ENCODE measurements around the gene MCAM.

MCAM gene

DNA sequence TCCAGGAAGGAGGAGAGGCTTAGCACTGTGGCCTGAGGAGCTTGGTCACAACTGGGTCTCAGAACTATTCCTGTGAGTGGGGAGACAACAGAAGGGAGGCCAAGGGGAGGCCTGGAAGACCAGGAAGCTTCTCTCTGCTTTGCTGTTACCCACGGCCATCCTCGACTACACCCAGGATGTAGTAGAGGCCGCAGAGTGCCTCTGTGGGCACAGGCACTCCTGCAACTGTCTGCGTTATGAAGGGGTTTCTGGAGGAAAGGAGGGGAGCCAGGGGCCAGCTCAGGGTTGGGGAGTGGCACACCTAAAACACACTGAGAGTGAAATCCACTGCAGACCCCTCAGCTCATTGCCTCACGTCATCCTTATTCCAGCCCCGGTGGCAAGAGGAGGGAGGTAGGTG, 33.4 kb upstream of the MCAM start:
- H3K4me1 ChIP-seq (ENCODE audit: control insufficient read depth in 2 of 2, insufficient read depth in 1 of 2, low read depth in 1 of 2, low read length in 2 of 2): peaks cover 9 to 19% of the 10 kb centered on the region in 2 donors
- H3K27me3 ChIP-seq (ENCODE audit: control insufficient read depth in 3 of 3, insufficient read depth in 3 of 3, low read depth in 1 of 3, low read length in 3 of 3): peaks cover 0 to 39% (median 1%) of the 10 kb centered on the region in 3 experiments
- peaks cover 0 to 1% of the 10 kb centered on the region in 2 donors for H3K9me3 ChIP-seq (replicated peaks in 1 of 2; ENCODE audit: control insufficient read depth in 2 of 2, insufficient read depth in 1 of 2, low read depth in 1 of 2, low read length in 2 of 2)
- H3K4me2 ChIP-seq (ENCODE audit: insufficient read depth, low read length, poor library complexity, severe bottlenecking): no peak overlapping the region
- H3K4me3 ChIP-seq (ENCODE audit: low read length in 2 of 2): no peak overlapping the region
- H2BK15ac ChIP-seq (ENCODE audit: low read length): no peak overlapping the region
- no peak overlapping the region for H3K9ac ChIP-seq (ENCODE audit: low read depth, low read length, poor library complexity)
- no peak overlapping the region for H2BK12ac ChIP-seq (ENCODE audit: low read length)
- WGBS, 2 donors (ENCODE audit: extremely low coverage in 2 of 2, insufficient read length in 2 of 2, insufficient replicate concordance in 1 of 2): no CpG with 5 or more reads among the region's 6 CpGs
- no peak overlapping the region for H3K4ac ChIP-seq (ENCODE audit: low read length)
- no peak overlapping the region for H2BK5ac ChIP-seq (ENCODE audit: low read length)
- no peak overlapping the region for H3K23ac ChIP-seq (ENCODE audit: low read depth, low read length, poor library complexity)
- H3K79me1 ChIP-seq (ENCODE audit: low read depth, low read length): no peaks in the 10 kb centered on the region
- no peak overlapping the region for H3K27ac ChIP-seq (replicated peaks; ENCODE audit: low read length)
- H4K91ac ChIP-seq (ENCODE audit: low read depth, low read length, poor library complexity): no peak overlapping the region
- no peak overlapping the region for H4K8ac ChIP-seq (ENCODE audit: low read depth, low read length)
- DNase-seq (ENCODE audit: low spot score): no peak
- H3K18ac ChIP-seq (ENCODE audit: low read length): peak overlapping the region; percentile 59
- no peak overlapping the region for H2BK120ac ChIP-seq (ENCODE audit: low read depth, low read length)
- no peak overlapping the region for H2AK5ac ChIP-seq (ENCODE audit: low read depth, low read length)
- no peaks in the 10 kb centered on the region for H3K36me3 ChIP-seq (replicated peaks in 1 of 2; ENCODE audit: control insufficient read depth in 2 of 2, insufficient read depth in 2 of 2, low read length in 2 of 2)
- H2AFZ ChIP-seq (ENCODE audit: low read length): no peak overlapping the region
- H3K14ac ChIP-seq (ENCODE audit: low read length): no peak overlapping the region

DNA sequence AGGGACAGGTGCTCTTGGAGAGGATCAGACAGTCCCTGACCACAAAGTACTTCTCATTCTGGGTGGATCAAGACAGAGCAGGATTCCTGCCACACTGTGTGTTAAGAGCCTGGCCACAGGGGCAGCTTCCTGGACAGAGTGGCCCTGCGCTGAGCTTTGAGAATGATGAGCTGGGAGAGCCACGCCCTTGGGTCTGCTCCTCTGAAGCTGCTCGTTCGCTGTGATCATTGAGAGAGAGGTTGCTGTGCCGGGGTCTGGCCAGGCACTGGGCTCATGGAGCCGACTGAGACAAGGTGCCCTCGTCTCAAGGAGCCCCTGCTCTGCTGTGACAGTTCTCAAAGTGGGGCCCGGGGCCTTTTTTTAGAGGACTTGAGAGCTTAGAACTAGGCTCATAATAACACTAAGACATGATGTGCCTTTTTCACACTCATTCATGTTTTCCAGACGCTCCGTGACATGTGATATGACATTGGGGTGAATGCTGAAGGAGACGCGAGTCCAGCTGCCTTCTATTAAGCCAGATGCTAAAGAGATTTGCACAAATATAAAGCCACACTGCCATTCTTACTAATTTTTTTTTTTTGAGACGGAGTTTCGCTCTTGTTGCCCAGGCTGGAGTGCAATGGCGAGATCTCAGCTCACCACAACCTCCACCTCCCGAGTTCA, 31.1 kb upstream of the MCAM start:
- H3K79me1 ChIP-seq (ENCODE audit: low read depth, low read length): no peaks in the 10 kb centered on the region
- H3K27ac ChIP-seq (replicated peaks; ENCODE audit: low read length): no peak overlapping the region
- H2BK5ac ChIP-seq (ENCODE audit: low read length): no peak overlapping the region
- WGBS, 2 donors (ENCODE audit: extremely low coverage in 2 of 2, insufficient read length in 2 of 2, insufficient replicate concordance in 1 of 2): no CpG with 5 or more reads among the region's 16 CpGs
- H3K4ac ChIP-seq (ENCODE audit: low read length): no peak overlapping the region
- no peak overlapping the region for H4K91ac ChIP-seq (ENCODE audit: low read depth, low read length, poor library complexity)
- H3K27me3 ChIP-seq (ENCODE audit: control insufficient read depth in 3 of 3, insufficient read depth in 3 of 3, low read depth in 1 of 3, low read length in 3 of 3): peaks cover 0 to 53% (median 5%) of the 10 kb centered on the region in 3 experiments
- no peak overlapping the region for H2BK120ac ChIP-seq (ENCODE audit: low read depth, low read length)
- no peak overlapping the region for H2AK5ac ChIP-seq (ENCODE audit: low read depth, low read length)
- no peak overlapping the region for H3K4me2 ChIP-seq (ENCODE audit: insufficient read depth, low read length, poor library complexity, severe bottlenecking)
- peaks cover 7 to 11% of the 10 kb centered on the region in 2 donors for H3K4me1 ChIP-seq (ENCODE audit: control insufficient read depth in 2 of 2, insufficient read depth in 1 of 2, low read depth in 1 of 2, low read length in 2 of 2)
- H3K9me3 ChIP-seq (replicated peaks in 1 of 2; ENCODE audit: control insufficient read depth in 2 of 2, insufficient read depth in 1 of 2, low read depth in 1 of 2, low read length in 2 of 2): peaks cover 0 to 1% of the 10 kb centered on the region in 2 donors
- no peaks in the 10 kb centered on the region for H3K36me3 ChIP-seq (replicated peaks in 1 of 2; ENCODE audit: control insufficient read depth in 2 of 2, insufficient read depth in 2 of 2, low read length in 2 of 2)
- H2AFZ ChIP-seq (ENCODE audit: low read length): no peak overlapping the region
- no peak overlapping the region for H4K8ac ChIP-seq (ENCODE audit: low read depth, low read length)
- H3K23ac ChIP-seq (ENCODE audit: low read depth, low read length, poor library complexity): no peak overlapping the region
- peak overlapping the region; percentile 35 for H2BK15ac ChIP-seq (ENCODE audit: low read length)
- H3K4me3 ChIP-seq (ENCODE audit: low read length in 2 of 2): no peak overlapping the region
- DNase-seq (ENCODE audit: low spot score): no peak
- H3K18ac ChIP-seq (ENCODE audit: low read length): no peak overlapping the region
- H3K9ac ChIP-seq (ENCODE audit: low read depth, low read length, poor library complexity): no peak overlapping the region
- H2BK12ac ChIP-seq (ENCODE audit: low read length): no peak overlapping the region
- H3K14ac ChIP-seq (ENCODE audit: low read length): no peak overlapping the region

GRCh38 chr11:119347242-119347641, 30.3 kb upstream of the MCAM start:
- H2BK12ac ChIP-seq (ENCODE audit: low read length): no peak overlapping the region
- H3K27ac ChIP-seq (replicated peaks; ENCODE audit: low read length): no peak overlapping the region
- no peak overlapping the region for H3K9ac ChIP-seq (ENCODE audit: low read depth, low read length, poor library complexity)
- H3K9me3 ChIP-seq (replicated peaks in 1 of 2; ENCODE audit: control insufficient read depth in 2 of 2, insufficient read depth in 1 of 2, low read depth in 1 of 2, low read length in 2 of 2): peaks cover 0 to 1% of the 10 kb centered on the region in 2 donors
- H3K23ac ChIP-seq (ENCODE audit: low read depth, low read length, poor library complexity): no peak overlapping the region
- H2BK5ac ChIP-seq (ENCODE audit: low read length): no peak overlapping the region
- H3K14ac ChIP-seq (ENCODE audit: low read length): no peak overlapping the region
- H3K27me3 ChIP-seq (ENCODE audit: control insufficient read depth in 3 of 3, insufficient read depth in 3 of 3, low read depth in 1 of 3, low read length in 3 of 3): peaks cover 0 to 61% (median 9%) of the 10 kb centered on the region in 3 experiments
- no peak overlapping the region for H2BK15ac ChIP-seq (ENCODE audit: low read length)
- no peak overlapping the region for H2BK120ac ChIP-seq (ENCODE audit: low read depth, low read length)
- H3K18ac ChIP-seq (ENCODE audit: low read length): no peak overlapping the region
- no peak overlapping the region for H4K91ac ChIP-seq (ENCODE audit: low read depth, low read length, poor library complexity)
- peaks cover 5 to 6% of the 10 kb centered on the region in 2 donors for H3K4me1 ChIP-seq (ENCODE audit: control insufficient read depth in 2 of 2, insufficient read depth in 1 of 2, low read depth in 1 of 2, low read length in 2 of 2)
- WGBS, 2 donors (ENCODE audit: extremely low coverage in 2 of 2, insufficient read length in 2 of 2, insufficient replicate concordance in 1 of 2): no CpG with 5 or more reads among the region's 2 CpGs
- H3K36me3 ChIP-seq (replicated peaks in 1 of 2; ENCODE audit: control insufficient read depth in 2 of 2, insufficient read depth in 2 of 2, low read length in 2 of 2): no peaks in the 10 kb centered on the region
- no peak overlapping the region for H4K8ac ChIP-seq (ENCODE audit: low read depth, low read length)
- no peaks in the 10 kb centered on the region for H3K79me1 ChIP-seq (ENCODE audit: low read depth, low read length)
- H3K4me2 ChIP-seq (ENCODE audit: insufficient read depth, low read length, poor library complexity, severe bottlenecking): no peak overlapping the region
- no peak overlapping the region for H3K4me3 ChIP-seq (ENCODE audit: low read length in 2 of 2)
- H2AFZ ChIP-seq (ENCODE audit: low read length): no peak overlapping the region
- no peak overlapping the region for H3K4ac ChIP-seq (ENCODE audit: low read length)
- DNase-seq (ENCODE audit: low spot score): no peak
- H2AK5ac ChIP-seq (ENCODE audit: low read depth, low read length): no peak overlapping the region

- Histone ChIP-seq H3K9me3 (replicated peaks in 1 of 2; ENCODE audit: control insufficient read depth in 2 of 2, insufficient read depth in 1 of 2, low read depth in 1 of 2, low read length in 2 of 2) (peaks cover 0 to 1% of the 10 kb centered on the region in 2 donors), H2AK5ac (ENCODE audit: low read depth, low read length) (peak within 1 kb of the TSS; percentile 3), H2BK15ac (ENCODE audit: low read length) (peak within 1 kb of the TSS; percentile 93), H2BK12ac (ENCODE audit: low read length) (peak within 1 kb of the TSS; percentile 98), H3K36me3 (replicated peaks in 1 of 2; ENCODE audit: control insufficient read depth in 2 of 2, insufficient read depth in 2 of 2, low read length in 2 of 2) (no peaks in the 10 kb centered on the region), H3K4ac (ENCODE audit: low read length) (no peak within 1 kb of the TSS), H3K79me1 (ENCODE audit: low read depth, low read length) (no peaks in the 10 kb centered on the region), H4K91ac (ENCODE audit: low read depth, low read length, poor library complexity) (no peak within 1 kb of the TSS), H3K4me3 (ENCODE audit: low read length in 2 of 2) (no peak within 1 kb of the TSS), H3K9ac (ENCODE audit: low read depth, low read length, poor library complexity) (peak within 1 kb of the TSS; percentile 54), H3K27ac (replicated peaks; ENCODE audit: low read length) (no peak within 1 kb of the TSS), H3K4me1 (ENCODE audit: control insufficient read depth in 2 of 2, insufficient read depth in 1 of 2, low read depth in 1 of 2, low read length in 2 of 2) (peaks cover 2 to 7% of the 10 kb centered on the region in 2 donors), H3K27me3 (ENCODE audit: control insufficient read depth in 3 of 3, insufficient read depth in 3 of 3, low read depth in 1 of 3, low read length in 3 of 3) (peaks cover 0 to 65% (median 14%) of the 10 kb centered on the region in 3 experiments), H3K18ac (ENCODE audit: low read length) (peak within 1 kb of the TSS; percentile 55), H2AFZ (ENCODE audit: low read length) (no peak within 1 kb of the TSS), H4K8ac (ENCODE audit: low read depth, low read length) (no peak within 1 kb of the TSS), H2BK5ac (ENCODE audit: low read length) (no peak within 1 kb of the TSS), H3K14ac (ENCODE audit: low read length) (no peak within 1 kb of the TSS), H2BK120ac (ENCODE audit: low read depth, low read length) (peak within 1 kb of the TSS; percentile 58), H3K23ac (ENCODE audit: low read depth, low read length, poor library complexity) (no peak within 1 kb of the TSS), H3K4me2 (ENCODE audit: insufficient read depth, low read length, poor library complexity, severe bottlenecking) (no peak within 1 kb of the TSS)
- no CpG with 5 or more reads among the region's 6 CpGs for WGBS, 2 donors (ENCODE audit: extremely low coverage in 2 of 2, insufficient read length in 2 of 2, insufficient replicate concordance in 1 of 2)
- DNase-seq (ENCODE audit: low spot score): no peak
Observed at GRCh38 chr11:119346605-119347004, 29.7 kb upstream of the MCAM start, which contains the start of gene MFRP. MFRP (minus strand) TSS chr11:119346705; CDS start chr11:119346513, 192 bp downstream.
